ENCODE results near the gene STX4.
"Not testable (repeated sequence)": the region's sequence is repeated elsewhere in the genome, so short reads cannot be mapped to it uniquely, and the experiment has no call there.

Gene STX4

DNA sequence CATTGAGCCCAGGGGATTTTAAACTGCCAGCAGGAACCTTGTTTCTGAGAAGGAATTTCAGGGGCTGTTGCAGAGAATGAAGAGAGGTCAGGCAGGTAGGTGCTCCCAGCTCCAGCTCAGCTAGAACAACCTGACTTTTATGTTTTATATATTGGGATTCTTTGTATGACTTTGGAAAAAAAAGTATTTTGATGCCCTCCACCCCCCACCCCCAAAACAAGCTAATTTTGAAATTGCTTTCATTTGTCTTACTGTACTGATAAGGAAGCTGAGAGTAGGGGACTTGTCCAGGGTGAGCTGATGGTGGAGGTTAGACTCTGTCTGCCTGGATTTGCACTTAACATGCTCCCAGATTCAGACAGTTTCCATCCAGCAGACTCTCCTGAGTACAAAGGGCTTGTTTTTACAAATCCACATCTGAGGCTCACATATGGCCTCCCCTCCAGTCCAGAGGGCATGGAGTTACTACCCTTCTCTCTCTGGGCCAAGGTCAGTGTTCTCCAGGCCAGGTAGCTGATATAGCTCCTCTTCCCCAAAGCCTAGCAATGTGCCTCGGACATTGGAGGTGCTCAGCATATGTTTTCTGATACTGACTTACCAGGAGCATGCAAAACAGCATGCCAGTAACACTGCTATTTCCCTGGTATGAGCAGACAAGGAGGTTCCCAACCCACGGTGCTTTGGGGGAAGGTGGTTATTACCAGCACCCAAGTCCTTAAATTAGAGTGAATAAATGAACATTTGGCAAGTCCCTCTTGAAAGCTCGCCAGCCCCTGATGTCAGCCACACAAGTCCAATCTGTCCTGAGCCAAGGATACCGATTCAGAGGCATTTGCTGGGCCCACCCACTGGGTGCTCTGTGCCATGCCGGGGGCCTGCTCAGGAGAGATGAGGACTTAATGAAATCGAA is 34.3 kb upstream of the STX4 start:
- FAIRE-seq: no peak

DNA sequence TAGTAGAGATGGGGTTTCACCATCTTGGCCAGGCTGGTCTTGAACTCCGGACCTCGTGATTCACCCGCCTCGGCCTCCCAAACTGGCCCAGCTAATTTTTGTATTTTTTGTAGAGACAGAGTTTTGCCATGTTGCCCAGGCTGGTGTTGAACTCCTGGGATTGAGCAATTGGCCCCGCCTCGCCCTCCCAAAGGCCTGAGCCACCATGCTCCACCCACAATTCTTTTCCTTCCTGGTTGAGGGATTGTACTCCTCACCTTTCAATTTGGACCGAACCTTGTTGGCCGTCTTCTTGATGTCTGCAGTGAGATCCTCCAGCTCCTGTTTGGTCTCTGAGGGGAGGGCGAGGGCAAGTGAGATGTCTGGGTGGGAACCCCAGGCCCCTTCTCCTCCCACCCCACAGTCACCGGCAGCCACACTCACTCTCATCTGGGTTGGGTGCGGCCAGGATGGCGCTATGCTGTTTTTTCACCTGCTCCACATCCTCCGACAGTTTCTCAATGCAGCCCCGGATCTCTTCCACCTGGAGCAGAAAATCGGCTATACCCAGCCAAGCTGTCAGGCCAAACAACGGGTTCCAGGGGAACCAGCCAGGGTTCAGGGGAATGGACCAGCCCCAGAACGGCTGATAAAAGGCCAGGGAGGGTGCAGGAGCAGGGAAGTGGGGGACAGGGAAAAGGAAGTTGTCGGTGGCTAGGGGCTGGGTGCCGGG is 32.5 kb upstream of the STX4 start:
- FAIRE-seq: no peak

DNA sequence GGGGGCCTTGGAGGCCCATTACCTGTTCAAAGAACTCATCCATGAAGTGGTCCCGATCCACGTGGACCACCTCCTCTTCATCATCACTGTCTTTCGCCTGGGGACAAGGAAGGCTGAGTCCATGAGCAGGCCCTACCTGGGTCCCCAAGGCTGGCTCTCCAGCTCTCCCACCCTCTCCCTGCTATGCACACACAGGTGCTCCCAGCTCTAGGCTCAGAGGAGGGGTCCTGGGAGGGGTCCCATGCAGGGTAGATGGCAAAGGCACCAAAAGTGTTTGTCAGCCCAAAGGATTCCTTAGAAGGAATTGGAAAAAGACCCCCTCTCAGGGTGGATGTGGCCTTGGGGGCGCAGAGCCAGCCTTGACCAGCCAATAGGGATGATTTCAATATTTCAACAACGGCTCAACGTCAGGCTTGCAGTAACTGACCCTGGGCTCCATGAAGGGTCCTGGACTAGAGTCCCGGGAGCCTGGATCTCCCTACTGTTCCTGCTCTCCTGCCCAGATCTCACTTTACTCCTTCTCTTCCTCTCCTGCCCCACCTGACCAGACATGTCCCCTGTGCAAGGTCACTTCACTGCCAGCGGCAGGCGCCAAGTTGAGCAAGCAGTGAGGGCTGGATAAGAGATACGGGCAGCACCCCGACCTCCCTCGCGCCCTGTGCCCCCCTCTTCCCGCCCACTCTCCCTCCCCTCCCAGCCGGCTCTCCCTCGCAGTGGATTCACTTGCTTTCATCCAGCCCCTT is 31.7 kb upstream of the STX4 start:
- FAIRE-seq: no peak

DNA sequence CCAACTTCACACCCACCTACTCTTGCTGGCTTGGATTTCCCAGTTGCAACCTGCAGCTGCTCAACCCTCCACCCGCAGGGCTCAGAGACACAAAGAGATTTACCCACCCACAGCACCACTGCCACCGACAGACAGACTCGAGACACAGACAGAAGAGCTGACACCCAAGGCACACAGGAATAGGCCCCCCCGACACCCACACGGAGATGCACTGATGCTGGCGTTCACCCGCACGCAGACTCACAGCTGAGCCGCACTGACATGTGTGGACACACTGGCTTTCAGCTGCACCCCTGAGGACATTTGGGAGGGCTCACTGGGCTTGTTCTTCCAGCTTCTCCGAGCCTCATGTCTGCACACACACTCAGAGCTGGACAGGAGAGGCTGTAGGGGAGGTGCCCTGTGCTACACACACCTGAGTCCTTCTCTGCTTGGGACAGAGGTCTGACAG is 31.1 kb upstream of the STX4 start:
- FAIRE-seq: no peak

DNA sequence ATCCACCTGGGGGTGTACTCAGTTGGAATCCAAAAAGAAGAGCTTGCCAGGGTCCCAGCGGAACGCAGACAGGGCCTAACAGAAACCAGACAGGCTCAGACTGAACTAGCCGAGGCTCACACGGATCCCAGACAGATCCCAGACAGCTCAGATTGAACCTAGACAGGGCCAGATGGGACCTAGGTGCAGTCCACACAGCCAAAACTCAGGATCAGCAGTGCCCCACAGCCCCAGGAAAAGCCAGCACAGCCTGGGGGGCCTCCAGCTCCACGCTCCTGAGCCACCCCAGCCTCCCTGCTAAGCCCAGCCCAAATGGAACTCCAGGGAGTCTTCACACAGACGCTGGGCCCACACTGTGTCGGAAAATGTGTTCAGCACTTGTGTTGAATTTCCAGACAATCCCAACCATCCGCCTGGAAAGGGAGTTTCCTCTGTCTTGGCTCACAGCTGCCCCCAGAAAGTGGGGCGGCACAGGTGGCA is 30.5 kb upstream of the STX4 start:
- FAIRE-seq: no peak

DNA sequence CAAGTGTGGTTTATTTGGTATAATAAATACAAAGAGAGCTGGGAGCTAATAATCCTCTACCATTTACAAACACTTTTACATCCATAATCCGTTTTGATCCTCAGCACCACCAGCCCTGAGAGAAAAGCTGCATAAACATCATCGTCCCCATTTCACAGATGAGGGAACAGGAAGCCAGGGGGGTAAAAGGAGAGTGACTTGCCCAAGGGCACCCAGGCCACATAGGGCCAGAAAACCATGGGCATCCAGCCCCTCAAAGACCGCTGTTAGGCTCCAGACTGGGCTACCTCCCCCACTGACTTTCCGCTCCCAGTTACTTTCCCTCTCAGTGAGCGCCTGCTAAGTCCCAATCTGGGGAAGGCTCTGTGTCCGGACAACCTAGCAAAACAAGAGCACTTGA is 29.6 kb upstream of the STX4 start:
- FAIRE-seq: no peak

DNA sequence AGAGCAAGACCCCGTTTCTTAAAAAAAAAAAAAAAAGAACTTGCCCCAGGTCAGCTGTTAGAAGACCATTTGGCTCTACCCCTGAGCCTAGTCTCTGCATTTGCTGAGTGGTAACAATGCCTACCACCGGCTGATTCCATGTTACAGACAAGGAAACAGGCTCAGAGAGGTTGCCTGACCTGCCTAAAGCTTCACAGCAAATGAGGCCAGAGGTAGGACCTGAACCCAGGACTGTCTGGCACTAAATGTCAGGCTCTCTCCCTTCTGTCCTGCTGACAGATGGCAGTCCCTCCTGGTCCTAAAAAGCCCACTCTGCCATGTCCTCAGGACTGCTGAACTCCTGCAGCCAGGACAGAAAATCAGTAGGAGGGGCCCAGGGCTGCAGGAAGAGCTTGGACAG is 28.7 kb upstream of the STX4 start:
- FAIRE-seq: no peak

DNA sequence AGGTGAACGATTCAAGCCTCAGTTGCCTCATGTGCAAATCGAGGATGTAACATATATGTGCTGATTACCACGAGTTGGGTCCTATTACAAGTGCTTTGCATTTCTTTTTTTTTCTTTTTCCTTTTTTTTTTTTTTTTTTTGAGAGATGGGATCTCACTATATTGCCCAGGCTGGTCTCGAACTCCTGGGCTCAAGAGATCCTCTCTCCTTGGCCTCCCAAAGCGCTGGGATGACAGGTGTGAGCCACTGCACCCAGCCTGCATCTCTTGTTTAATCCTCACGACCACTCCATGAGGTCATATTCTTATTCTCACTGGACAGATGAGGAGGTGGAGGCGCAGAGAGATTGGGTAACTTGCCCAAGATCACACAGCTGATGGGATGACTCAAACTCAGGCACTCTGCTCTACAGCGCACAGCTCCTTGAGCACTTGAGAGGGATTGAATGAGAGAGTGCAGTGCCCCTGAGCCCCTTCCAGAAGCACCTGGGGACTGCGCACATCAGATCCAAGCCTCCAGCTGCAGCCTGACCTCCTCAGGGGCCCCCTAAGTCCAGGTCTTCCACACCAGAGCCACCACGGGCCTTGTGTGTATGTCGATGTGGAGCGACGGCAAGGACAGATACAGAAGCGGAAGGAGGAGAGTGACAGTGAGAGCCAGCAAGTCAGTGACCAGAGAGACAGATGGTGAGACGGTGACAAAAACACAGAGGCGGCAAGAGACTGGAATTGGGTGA is 27.8 kb upstream of the STX4 start:
- no peak for FAIRE-seq

DNA sequence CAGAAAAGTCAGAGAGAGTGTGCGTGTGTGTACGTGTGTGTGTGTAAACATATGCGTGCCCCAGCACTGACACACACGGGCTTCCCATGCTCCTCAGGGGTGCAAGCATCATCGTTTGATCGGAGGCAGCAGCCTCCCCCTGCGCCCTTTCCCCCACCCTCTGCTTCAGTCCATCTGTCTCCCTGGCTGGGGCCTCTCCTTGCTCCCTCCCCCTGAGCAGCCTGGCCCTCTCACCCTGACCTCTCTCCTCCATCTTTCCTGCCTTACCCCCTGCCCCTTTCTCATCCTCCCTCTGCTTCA is 27.3 kb upstream of the STX4 start:
- FAIRE-seq: no peak

DNA sequence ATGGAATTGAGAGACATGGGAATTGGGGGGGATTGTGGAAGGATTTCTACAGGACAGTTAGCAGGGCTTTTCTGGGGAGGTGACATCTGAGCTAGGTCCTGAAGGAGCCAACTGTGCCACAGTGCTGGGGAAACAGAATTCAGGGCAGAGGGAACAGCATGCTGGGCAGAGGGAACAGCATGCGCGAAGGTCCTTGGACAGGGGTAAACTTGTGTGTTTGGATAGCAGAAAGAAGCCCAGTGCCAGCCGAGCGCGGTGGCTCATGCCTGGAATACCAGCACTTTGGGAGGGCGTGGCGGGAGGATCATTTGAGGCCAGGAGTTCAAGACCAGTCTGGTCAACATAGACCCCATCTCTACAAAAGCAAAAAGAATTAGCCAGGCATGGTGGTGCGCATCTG is 26.8 kb upstream of the STX4 start:
- no peak for FAIRE-seq

DNA sequence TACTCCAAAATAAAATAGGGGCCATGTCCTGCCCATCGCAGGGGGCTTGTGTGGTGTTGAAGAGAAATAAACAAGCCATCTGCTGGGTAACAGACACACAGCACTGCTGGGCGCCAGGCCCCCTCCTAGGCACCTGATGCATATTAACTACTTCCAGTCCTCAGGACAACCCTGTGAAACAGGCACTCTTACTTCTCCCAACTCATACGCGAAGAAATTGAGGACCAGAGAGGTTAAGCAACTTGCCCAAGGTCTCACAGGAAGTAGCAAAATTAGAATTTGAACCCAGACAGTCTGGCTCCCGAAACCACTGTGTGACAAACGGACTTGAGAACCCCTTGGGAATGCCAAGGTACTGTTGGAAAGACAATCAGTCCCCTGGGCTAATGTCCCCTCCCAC is 25.7 kb upstream of the STX4 start:
- no peak for FAIRE-seq

DNA sequence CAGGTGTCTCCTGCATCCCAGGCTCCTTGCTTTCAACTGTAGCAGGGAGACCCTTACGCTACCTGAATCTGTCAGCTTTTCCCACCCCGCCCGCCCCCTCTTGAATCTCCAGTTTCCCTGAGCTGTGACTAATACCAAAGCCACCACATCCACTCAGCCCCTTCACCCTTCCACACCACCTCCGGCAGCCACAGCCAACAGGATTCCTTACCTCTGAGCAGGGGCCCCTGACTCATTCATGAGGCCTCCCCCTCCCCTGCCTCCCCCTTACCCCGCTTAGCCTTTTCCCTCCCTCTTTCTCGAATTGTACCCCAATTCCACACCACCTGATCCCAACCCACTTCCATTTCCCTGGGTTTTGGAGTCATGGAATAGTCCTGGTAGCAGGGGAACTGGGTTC is 25.2 kb upstream of the STX4 start:
- FAIRE-seq: no peak

DNA sequence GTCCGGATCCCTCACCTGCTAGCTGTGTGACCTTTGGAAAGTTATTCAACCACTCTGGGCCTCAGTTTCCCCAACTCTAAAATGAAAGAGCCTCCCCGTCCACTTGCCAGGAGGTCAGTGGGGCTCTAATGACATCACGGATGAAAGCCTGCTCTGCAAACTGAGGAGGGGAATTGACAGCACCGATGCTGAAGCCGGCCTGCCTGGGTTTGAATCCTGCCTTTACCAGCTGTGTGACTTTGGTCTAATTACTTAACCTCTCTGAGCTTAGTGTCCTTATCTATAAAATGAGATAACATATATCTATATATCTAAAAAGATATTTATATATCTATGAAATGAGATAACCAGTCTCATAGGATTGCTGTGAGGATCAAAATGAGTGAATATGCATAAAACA is 24.8 kb upstream of the STX4 start:
- FAIRE-seq: no peak

DNA sequence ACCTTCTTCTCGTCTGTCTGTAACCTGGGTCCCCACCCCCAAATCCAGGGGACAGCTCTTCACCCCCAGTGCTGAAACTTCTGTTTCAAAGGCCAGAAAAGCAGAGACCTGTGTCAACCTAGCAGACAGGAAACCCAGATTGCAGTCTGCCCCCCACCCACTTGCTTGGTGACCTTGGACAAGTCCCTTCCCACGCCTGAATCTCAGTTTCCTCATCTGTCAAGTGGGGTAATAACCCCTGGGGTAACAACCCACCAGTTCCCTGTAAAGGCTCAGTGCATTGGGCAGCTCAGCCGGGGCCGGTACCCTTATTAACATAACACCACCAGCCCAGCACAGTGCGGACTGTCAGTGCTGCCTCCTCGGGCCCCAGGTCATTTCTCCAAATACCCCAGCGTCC is 24.2 kb upstream of the STX4 start:
- FAIRE-seq: no peak

DNA sequence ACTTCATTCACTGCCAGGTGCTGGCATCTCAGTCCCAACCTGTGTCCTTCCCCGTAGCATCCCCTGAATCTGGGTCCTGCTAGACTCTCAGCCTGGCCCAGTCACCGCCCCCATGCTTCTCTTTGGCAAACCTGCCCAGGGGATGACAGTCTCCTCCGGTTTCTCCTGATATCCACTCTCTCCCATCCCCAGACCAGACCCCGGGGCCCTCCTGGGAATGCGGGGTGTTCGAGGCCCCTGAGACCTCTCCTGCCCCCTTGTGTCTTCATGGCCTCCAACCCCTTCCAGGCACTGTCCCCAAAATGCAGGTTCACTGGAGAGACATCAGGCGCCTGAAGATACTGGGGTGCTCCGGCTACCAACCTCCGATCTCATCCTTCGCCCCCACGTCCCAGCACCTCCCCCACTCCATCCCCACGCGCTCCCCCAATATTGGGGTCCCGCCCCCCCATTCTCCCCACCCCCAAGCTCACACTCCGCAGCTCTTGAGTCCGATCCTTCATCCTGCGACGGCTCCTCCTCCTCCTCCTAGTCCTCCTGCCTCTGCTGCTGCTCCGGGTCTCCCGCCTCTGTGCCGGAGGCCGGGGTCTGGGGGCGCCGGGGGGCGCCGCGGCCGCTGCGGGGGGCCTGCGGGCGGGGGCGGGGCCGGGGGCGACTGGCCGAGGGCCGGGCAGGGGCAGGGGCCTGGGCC is 23.3 kb upstream of the STX4 start:
- FAIRE-seq: no peak

DNA sequence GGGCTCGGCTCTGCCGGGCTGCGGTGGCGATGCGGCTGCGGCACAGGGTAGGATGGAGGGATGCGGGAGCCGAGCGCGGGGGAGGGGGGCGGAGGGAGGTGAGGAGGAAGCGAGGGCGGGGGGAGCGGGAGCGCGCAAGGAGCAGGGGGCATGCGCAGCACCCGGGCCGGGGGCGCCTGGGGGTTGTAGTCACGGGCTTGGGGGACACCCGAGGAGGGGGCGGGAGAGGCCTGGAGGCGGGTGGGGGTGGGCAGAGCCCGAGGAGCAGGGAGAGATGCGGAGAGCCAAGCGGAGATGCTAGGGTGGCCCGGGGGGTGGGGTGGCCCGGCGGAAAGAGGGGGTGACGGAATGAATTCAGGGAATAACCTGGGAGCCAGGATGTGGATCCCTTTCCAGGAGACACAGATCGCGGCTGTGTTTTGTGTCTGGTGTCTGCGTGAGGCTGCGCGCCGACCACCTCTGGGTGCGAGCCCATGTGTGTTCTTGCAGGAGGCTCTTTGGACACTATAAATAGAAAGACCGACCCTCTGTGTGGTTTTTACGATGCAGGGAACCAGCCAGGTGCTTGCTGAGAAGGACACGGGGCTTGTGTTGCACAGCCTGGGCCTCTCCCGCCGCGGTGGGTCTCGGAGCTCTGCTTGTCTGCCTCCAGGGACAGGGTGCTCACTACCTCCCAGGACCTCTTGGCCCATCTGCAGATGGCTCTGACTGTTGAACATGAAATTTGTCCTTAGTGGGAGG is 22.6 kb upstream of the STX4 start, which contains the start of gene STX1B:
TSS of gene STX1B (minus strand) at position 54 of the 741 bp plus-strand sequence. CDS start 242 bp downstream, outside the sequence.
- no peak for FAIRE-seq

DNA sequence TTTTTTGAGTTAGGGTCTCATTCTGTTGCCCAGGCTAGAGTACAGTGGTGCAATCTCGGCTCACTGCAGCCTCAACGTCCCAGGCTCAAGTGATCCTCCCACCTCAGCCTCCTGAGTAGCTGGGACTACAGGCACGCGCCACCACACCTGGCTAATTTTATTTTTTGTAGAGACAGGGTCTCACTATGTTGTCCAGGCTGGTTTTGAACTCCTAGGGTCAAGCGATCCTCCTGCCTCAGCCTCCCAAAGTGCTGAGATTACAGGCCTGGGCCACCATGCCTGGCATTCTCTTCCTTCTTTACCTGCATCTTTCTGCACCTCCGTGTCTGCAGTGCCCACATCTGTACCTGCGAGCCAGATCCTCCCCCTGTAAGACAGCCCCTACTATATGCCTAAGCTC is 21.5 kb upstream of the STX4 start:
- FAIRE-seq: not testable (repeated sequence)

DNA sequence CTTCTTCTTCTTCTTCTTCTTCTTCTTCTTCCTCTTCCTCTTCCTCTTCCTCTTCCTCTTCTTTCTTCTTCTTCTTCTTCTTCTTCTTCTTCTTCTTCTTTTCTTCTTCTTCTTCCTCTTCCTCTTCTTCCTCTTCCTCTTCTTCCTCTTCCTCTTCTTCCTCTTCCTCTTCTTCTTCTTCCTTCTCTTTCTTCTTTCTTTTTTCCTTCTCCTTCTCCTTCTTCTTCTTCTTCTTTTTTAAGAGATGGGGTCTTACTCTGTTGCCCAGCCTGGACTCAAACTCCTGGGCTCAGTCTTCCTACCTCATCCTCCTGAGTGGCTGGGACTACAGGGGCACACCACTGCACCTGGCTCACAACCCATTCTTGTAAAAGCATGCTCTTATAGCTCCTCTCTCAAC is 20.1 kb upstream of the STX4 start:
- FAIRE-seq: not testable (repeated sequence)

DNA sequence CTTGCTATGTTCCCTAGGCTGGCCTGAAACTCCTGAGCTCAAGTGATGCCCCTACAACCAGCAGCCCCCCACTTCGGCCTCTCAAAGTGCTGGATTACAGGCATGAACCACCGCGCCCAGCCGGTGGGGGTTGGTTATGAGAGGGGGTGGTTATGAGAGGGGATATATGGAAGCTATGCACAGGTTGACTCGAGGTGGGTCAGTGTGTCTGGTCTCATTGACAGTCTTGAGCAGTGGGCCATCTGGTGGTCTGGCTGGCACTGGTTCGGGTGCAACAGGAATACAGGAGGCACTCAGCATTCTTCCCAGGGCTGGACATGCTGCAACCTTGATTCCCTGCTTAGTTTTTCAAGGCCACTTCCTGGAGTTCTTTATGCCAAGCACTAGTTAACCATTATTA is 17.3 kb upstream of the STX4 start:
- no peak for FAIRE-seq

DNA sequence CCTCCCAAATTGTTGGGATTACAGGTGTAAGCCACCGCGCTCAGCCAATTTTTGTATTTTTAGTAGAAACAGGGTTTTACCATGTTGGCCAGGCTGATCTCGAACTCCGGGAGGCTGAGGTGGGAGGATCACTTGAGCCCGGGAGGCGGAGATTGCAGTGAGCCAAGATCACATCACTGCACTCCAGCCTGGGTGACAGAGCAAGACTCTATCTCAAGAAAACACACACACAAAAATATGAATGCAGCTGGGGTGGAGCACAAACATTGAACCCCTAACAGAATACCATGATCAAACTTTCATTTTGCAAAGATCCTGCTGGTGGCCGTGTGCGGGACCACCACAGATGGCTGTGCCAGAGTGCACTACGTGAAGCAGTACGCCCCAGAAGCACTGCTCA is 15.6 kb upstream of the STX4 start:
- FAIRE-seq: not testable (repeated sequence)

DNA sequence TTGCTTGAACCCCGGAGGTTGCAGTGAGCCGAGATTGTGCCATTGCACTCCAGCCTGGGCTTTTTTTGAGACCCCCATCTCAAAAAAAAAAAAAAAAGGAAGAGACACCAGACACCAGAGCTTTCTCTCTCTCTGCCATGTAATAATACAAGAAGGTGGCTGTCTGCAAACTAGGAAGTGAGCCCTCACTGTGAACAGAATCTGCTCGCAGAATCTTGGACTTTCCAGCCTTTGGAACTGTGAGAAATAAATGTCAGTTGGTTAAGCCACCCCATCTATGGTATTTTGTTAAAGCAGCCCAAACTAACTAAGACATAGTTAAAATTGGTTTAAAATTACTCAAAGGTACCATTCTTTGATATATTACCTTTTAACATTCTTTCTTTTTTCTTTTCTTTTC is 12.8 kb upstream of the STX4 start:
- no peak for FAIRE-seq
